ENCODE measurements around the gene CARD9. TPM values are rescaled to one million over a fixed set of nuclear protein-coding genes. Genes with fewer than 3 reads are reported as not detected.
A peak's percentile ranks its signal among the peaks of the same experiment; 100 is the strongest.

Gene CARD9
- total RNA-seq, 1 donor from 2014 or later = 10.0 TPM

DNA sequence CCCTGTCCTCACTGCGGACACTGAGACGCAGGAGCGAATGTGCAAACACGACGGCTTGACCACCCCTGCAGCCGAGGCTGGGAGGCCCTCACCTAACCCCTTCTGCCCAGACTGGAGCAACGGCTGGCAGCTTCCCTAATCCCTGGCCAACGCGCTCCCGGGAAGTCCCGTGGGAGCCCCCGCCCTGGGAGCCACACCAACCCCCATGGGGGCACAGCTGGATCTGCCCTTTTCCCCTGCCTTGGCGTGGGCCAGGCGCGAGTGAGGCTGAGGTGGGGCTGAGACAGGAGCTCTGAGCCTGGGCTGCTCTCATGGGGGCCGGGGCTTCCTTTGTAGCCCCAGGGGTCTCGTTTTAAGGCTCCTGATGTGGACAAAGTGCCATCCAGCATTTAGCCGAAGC is 5.3 kb downstream of the CARD9 start:
- ATAC-seq (no peak), DNase-seq (no peak)
- Histone ChIP-seq H3K4me1 (peaks cover 14% of the 10 kb centered on the region), H3K27ac (no peak overlapping the region), H3K27me3 (no peaks in the 10 kb centered on the region), H3K4me3 (no peak overlapping the region), H3K36me3 (no peaks in the 10 kb centered on the region), H3K9me3 (no peaks in the 10 kb centered on the region)
- intact Hi-C loops (cut with DNase I) = no loop called here
- TF ChIP-seq, protein P1, sequence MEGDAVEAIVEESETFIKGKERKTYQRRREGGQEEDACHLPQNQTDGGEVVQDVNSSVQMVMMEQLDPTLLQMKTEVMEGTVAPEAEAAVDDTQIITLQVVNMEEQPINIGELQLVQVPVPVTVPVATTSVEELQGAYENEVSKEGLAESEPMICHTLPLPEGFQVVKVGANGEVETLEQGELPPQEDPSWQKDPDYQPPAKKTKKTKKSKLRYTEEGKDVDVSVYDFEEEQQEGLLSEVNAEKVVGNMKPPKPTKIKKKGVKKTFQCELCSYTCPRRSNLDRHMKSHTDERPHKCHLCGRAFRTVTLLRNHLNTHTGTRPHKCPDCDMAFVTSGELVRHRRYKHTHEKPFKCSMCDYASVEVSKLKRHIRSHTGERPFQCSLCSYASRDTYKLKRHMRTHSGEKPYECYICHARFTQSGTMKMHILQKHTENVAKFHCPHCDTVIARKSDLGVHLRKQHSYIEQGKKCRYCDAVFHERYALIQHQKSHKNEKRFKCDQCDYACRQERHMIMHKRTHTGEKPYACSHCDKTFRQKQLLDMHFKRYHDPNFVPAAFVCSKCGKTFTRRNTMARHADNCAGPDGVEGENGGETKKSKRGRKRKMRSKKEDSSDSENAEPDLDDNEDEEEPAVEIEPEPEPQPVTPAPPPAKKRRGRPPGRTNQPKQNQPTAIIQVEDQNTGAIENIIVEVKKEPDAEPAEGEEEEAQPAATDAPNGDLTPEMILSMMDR (IDR thresholded peaks at IDR 0.05) = no peak

GRCh38 chr9:136367296-136368145 is 5.9 kb downstream of the CARD9 start:
- DNase-seq (no peak), ATAC-seq (no peak)
- no peak overlapping the region for H3K4me3 ChIP-seq
- no peak overlapping the region for H3K27ac ChIP-seq
- H3K4me1 ChIP-seq = peaks cover 15% of the 10 kb centered on the region
- H3K9me3 ChIP-seq = no peaks in the 10 kb centered on the region
- intact Hi-C loops (cut with DNase I) = no loop called here
- TF ChIP-seq, protein P1 (IDR thresholded peaks at IDR 0.05) = no peak
- no peaks in the 10 kb centered on the region for H3K27me3 ChIP-seq
- no peaks in the 10 kb centered on the region for H3K36me3 ChIP-seq

DNA sequence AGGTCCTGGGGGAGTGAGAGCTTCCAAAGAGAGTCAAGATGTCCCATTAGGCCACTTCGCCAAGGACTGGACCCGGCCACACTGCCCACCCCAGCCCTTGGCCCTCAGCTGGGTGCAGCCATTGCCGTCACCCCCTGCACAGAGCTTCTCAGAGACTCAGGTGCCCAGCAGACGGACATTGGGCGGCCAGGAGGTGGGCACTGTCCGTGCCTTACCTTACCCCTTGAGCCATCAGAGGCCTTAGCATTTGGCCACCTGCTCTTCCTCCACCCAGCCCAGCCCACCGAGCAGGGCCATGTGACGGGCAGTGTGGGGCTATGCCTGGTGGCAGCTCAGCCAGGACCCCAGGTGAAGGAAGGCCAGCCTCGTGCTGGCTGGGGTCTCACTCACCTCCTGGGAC is 6.6 kb downstream of the CARD9 start:
- intact Hi-C loops (cut with DNase I) = no loop called here
- H3K4me1 ChIP-seq = peaks cover 12% of the 10 kb centered on the region
- H3K36me3 ChIP-seq = no peaks in the 10 kb centered on the region
- TF ChIP-seq, protein P1 (IDR thresholded peaks at IDR 0.05) = no peak
- no peak for DNase-seq
- H3K27me3 ChIP-seq = no peaks in the 10 kb centered on the region
- no peaks in the 10 kb centered on the region for H3K9me3 ChIP-seq
- no peak overlapping the region for H3K27ac ChIP-seq
- ATAC-seq = no peak
- H3K4me3 ChIP-seq = no peak overlapping the region

- TF ChIP-seq, protein P1 (IDR thresholded peaks at IDR 0.05) = no peak
- peak overlapping the region; percentile 24 for H3K27ac ChIP-seq
- DNase-seq (no peak), ATAC-seq (no peak)
- H3K27me3 ChIP-seq = no peaks in the 10 kb centered on the region
- H3K36me3 ChIP-seq = no peaks in the 10 kb centered on the region
- H3K4me3 ChIP-seq = no peak overlapping the region
- H3K9me3 ChIP-seq = no peaks in the 10 kb centered on the region
- intact Hi-C loops (cut with DNase I) = no loop called here
- peaks cover 12% of the 10 kb centered on the region for H3K4me1 ChIP-seq
Measured at GRCh38 chr9:136365775-136366222, 7.7 kb downstream of the CARD9 start.

DNA sequence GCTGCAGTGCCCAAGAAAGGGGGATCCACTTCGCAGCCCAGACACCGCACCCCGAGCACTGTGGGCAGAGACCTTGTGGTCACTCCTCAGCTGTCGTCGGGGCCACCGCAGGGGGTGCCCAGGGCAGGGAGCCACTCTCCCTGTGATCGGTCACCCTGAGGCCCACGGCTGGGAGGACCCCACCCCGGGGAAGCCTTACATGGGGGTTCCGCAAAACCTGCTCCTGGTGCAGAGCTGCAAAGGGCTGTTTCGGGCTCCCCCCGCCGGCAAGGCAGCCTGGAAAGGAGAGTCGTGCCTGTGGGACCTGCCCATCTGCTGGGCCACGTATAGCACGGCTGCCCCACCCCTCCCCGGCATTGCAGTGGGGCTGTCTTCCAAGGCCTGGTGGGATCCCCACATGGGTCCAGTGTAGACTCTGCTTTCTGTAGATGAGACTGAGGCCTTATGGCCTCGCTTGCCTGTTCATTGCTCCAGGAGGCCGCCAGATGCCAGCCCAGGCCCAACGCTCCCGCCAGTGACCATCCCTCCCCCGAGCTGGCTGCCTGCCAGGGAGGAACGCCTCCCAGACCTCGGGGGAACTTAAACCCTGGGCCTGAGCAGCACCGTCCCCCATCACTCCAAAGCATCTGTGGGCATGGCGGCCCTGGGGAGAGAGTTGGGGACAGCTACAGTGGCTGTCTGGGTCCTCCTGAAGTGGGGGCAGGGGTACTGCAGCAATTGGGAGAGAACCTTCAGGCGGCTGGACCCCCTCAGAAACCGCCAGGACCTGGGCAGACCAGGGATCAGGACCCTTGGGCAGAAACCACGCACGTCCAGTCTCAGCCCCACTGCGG is 8.3 kb downstream of the CARD9 start:
- Histone ChIP-seq H3K4me3 (no peak overlapping the region), H3K4me1 (peaks cover 12% of the 10 kb centered on the region), H3K27ac (peak overlapping the region; percentile 24), H3K36me3 (no peaks in the 10 kb centered on the region), H3K27me3 (no peaks in the 10 kb centered on the region), H3K9me3 (no peaks in the 10 kb centered on the region)
- intact Hi-C loops (cut with DNase I) = no loop called here
- TF ChIP-seq, protein P1 (IDR thresholded peaks at IDR 0.05) = no peak
- ATAC-seq = no peak
- no peak for DNase-seq

Measured in upper lobe of right lung (tissue), 1 donor.